ENCODE results near the gene TPD52L2. TPM values are rescaled to one million over a fixed set of nuclear protein-coding genes. Genes with fewer than 3 reads are reported as not detected.

The TPD52L2 gene
- total RNA-seq, 4 donors from 2014 or later: 102 to 131 (median 113) TPM

GRCh38 chr20:63883201-63883593 is 18.1 kb downstream of the TPD52L2 start:
- ATAC-seq (ENCODE audit: low FRiP score) (no peak), DNase-seq (ENCODE audit: low spot score) (no peak)
- TF ChIP-seq CTCF (IDR thresholded peaks at IDR 0.05): no peak

- DNase-seq (ENCODE audit: low spot score) (no peak), ATAC-seq (ENCODE audit: low FRiP score) (no peak)
- no peak for TF ChIP-seq CTCF (IDR thresholded peaks at IDR 0.05)
These were observed 19.6 kb downstream of the TPD52L2 start for GRCh38 chr20:63884506-63885263.

- no peak for TF ChIP-seq CTCF (IDR thresholded peaks at IDR 0.05)
- ATAC-seq (ENCODE audit: low FRiP score) (no peak), DNase-seq (ENCODE audit: low spot score) (no peak)
These were observed 20.4 kb downstream of the TPD52L2 start for GRCh38 chr20:63885264-63886053.

GRCh38 chr20:63886054-63886419 is 21.0 kb downstream of the TPD52L2 start:
- ATAC-seq (ENCODE audit: low FRiP score): no peak

GRCh38 chr20:63886921-63887320 is 21.9 kb downstream of the TPD52L2 start:
- TF ChIP-seq CTCF (IDR thresholded peaks at IDR 0.05): no peak
- no peak for DNase-seq (ENCODE audit: low spot score)
- no peak for ATAC-seq (ENCODE audit: low FRiP score)

More at GRCh38 chr20:63886054-63886419, 21.0 kb downstream of the TPD52L2 start:
- no peak for DNase-seq (ENCODE audit: low spot score)
- no peak for TF ChIP-seq CTCF (IDR thresholded peaks at IDR 0.05)

- TF ChIP-seq CTCF (IDR thresholded peaks at IDR 0.05): no peak
- DNase-seq (ENCODE audit: low spot score) (no peak), ATAC-seq (ENCODE audit: low FRiP score) (no peak)
These were observed 24.5 kb downstream of the TPD52L2 start for GRCh38 chr20:63889241-63890200.
